IPS-NIHi11 (cell line): ENCODE results near the gene DCLK1.

Source experiments
- DNase-seq: peaks from one replicate; pipeline ENCODE4 v3.0.0; 2012; ENCODE audit warnings: mixed read lengths, low spot score

The DCLK1 gene

DNA sequence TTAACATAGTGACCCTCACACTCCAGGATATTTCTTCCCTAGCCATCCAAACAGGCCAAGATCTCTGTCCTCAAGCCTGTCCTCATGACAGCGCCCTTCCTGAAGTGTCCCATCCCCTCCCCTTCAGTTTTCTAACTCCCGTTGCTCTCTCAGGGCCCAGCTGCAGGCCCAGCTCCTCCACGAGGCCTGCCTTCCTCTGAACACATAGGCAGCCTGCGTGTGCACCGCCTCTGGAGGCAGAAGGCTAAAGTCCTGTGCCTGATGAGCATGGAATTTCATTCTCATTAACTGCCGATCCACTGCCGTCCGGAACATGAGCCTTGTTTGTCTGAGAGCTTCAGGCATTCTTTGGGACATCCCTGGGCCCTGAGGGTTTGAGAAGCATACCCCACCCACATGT is 306.4 kb downstream of the DCLK1 start:
- DNase-seq, result no peak

DNA sequence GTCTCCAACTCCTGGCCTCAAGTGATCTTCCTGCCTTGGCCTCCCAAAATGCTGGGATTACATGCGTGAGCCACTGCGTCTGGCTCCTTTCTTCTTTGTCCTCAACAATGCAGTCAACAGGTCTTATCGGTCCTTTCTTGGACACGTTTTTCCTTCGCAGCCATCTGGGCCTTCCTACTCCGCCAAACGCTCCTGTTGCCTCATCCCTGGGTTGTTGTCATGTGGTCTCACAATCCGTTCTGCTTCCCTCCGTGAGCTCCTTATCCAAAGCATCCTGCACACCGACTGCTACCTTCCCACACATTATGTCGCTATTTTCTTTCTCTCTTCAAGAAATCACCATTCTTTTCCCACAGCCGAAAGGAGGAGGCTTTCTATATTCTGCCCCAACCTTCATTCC is 306.8 kb downstream of the DCLK1 start:
- no peak for DNase-seq

DNA sequence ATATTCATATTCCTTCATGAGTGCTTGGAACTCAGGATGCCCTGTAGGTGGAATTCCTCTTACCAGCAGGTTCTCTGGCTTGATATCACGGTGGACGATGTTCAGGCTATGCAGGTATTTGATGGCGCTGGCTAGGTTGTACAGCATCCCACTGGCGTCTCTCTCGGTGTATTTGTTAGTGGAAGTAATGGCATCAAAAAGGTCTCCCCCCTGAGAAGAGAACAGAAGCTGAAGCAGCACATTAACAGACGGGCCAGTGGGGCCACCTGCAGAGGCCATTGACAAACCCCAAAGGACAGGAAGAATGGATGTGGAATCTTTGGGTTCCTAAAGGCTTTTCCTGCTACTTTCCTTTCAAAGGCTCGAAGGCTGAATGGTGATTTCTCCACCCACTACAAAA is 308.5 kb downstream of the DCLK1 start:
- no peak for DNase-seq

DNA sequence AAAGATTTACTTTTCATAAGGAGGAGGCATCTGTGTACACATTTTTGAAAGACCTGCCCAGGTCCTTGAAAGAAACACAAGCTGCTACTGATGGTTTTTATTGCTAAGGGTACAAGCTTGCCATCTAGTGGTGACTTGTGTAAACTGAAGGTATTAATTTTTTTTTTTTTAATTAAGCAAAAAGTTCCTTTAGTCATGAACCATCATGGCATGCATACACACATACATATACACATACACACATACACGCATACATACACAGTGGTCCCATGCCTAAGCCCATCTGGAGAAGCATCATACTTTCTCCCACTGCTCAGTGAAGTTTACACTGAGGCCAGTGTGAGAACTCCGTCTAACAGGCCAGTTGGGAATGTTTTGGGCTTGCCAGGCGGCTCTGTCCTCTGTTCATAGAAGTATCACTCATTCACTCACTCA is 312.5 kb downstream of the DCLK1 start:
- DNase-seq, result peak; percentile 38

DNA sequence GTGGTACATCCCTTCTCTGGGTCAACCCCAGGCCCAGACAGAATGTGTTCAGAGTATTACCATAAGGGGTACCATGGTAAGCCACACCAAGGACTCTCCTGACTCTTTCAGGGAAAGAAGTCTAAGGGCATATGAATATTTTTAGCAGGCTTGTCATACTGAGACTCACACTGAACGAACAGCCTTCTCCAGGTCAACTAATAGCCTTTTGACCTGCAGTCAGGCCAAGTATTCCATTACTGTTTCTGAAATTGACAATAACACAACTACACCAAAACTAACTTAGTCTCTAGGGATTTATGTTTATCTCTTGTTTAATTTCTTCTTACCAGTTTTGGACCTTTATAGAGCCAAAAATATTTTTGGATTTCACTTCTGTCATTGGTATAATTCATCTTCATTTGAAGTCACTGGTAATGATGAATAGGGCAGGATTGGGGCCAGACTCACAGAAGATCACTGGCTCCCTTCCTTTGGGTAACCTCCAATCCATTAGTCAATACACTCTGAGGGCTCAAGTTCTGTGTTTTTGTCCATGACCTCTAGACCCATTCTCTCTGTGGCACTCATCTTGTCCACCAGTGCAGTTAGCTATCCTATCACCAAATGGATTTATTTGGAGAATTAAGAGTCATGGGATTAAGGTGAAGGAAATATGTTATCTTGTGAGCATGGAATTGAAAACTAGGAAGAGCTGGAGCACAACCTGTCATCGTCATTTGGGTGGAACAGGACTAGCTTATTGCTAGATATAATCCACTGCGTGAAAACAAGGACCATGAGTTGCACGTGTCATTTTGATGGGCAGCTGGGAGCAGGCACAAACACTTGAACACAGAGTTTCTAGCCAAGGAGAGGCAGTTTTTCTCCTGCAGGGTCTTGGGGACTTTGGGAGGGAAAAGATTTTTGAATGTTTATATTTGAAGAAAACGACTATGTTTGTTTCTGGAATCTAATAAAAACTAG is 313.3 kb downstream of the DCLK1 start:
- no peak for DNase-seq

DNA sequence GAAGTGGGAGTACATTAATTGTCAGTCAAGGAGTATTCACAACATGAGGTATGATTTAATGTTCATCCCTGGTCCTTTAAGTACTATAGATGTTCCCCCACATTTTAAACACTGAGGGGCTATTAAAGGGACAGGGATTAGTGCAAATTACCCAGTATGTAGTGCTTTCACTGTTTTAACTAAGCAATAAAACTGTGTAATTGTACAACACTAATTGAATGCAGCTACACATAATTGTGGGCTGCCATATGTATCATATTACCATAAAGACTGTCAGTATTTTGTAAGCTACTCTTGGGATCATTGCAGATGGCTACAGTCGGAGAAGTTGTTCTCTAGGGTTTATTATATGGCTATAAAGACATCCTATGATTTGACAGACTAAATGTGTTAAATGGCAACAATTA is 316.6 kb downstream of the DCLK1 start:
- no peak for DNase-seq

DNA sequence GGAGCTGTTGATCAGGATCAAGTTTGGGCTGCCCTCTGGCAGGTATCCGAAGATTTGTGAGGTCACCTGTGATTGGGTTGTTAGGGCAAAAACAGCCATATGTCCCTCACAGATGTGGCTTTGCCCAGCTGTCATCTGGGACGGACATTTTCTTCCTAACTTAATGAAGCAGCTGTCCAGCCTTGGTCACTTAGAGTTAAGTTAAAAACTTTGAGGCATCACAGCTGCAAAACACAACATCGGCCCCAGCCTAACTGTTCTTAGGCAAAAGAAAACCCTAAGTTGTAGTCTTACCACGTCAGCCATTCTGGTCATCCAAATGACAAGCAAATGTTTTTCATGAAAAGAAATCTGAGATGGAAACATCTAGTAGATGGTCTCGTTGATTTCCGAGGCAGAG is 318.4 kb downstream of the DCLK1 start:
- no peak for DNase-seq

DNA sequence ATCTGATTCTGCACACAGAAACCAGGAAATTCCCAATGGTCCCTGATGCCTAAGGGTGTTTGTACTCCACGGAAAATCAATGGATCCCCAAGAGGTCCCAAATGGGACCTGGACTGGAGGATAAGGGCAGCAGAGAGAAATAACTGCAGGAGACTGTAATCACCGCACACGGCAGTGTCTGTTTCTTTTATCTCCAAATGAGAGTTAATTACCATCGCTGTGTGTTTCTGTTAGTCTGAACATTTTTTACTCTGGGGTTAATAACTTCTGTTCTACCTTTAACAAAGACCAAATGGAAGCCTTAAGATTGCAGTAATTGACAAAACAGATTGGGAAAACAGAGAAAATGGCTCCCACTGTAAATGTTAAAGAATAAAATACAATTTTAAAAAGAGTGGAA is 320.9 kb downstream of the DCLK1 start:
- no peak for DNase-seq

DNA sequence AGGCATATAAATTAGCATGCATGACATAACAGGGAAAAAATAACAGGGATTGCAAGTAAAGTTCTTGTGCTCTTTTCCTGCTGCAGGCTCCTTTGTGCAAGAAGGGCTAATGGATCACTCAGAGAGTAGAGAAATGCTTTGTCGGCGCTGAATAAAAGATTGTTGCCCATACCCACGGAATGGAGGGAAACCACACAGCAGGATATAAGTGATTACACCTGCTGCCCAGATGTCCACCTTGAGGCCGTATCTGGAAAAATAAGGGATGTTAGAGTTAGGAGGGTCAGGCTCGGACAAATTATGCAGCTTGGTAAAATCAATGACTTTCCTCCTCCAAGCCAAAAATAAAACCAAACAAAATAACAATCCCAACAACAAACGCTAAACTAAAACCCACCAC is 322.3 kb downstream of the DCLK1 start:
- no peak for DNase-seq

DNA sequence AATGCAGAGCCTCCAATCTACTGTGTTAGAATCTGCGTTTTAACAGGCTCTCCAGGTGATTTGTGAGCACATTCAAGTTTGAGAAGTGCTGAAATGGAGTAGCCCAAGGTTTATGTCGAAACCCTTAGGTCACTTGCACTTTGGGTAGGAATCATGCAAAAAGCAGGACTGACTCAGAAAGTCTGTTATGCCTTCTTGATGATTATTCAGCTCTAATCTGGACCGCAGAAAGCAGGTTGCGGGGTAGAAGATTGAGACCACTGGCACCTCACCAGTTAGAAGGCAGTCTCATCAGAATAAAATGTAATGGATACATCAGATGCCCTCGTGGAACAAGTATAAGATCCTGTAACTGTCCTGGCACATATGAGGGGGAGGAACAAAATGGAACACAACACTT is 326.3 kb downstream of the DCLK1 start:
- DNase-seq, result no peak

DNA sequence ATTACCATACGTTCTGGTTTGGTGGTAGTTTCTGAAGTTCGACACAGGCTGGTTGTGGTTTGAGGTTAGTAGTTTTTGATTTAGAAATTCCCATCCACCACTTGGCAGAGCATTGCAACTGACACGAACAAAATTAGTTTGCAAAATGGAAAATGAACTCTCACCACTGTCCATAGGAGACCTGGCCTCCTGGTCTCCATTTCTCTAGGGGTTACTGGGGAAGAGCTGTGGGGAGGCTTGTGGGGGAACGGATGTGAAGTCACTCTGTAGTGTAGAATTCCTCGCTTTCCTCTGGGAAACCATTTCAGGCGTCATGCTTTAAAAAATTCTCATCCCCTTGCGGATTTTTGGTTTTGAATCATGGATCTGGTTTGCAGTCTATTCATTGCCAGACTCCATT is 333.2 kb downstream of the DCLK1 start:
- no peak for DNase-seq

DNA sequence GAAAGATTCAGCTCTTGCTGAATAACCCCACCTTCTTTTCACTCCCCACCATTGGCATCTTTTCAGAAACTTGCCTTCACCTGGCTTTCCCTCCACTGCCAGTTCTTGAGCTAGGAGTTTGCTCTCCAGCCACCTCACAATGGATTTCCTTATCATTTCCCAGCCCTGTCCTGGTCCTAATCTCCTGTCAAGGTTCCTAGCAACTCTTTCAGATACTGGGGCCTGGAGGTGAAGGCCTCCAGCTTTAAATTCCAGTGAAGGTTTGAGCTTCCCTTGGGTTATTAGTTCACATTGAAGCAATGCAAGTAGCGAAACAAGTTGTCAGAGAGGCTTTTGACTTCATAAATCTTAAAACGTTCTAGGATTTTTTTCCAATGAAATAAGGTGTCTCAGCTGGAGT is 333.9 kb downstream of the DCLK1 start:
- no peak for DNase-seq

DNA sequence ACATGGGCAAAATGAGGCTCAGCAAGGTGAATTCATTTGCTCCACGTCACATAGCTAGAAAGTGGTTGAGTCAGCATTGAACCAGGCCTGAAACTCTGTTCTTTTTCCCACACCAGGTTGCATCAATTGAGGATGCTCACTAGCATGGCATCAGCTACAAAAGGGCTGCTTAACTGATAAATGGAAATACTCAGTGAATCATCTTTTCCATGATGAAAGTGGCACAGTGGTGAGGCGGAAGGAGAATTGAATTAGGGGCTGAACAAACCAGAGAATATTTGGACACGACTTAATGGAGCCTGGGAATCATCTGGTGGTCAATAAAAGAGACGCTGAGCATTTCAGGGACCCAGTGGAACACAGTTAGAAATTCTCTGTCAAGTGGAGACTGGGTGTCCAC is 334.6 kb downstream of the DCLK1 start:
- no peak for DNase-seq

DNA sequence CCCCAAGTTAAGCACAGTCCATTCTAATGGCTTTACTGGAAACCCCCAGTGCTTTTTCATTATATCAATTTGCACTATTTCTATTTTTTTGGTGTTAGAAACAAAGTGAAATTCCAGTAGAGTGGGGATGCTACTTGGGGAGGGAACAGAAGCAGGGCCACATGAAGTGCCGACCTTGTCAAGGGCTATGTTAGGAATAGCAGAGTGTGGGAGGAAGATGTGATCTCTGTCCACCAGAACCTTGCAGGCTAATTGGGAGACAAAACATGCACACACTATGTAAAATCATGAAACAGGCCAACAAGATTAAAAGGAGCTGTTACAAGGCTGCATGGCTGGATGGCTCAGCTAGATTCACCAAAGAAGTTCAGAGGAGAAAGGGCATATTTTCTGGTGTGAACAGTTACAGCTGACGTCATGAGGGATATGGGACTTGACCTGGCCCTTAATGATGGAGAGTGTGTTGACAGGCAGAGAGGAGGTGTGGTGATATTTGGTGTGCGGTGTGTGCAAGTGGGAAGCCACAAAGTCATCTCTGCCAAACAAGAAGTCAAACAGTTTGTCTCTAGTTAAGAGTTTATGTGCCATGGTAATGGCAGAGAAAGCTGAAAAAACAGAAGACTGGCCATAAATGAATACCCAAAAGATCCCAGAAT is 336.3 kb downstream of the DCLK1 start:
- DNase-seq, result no peak

DNA sequence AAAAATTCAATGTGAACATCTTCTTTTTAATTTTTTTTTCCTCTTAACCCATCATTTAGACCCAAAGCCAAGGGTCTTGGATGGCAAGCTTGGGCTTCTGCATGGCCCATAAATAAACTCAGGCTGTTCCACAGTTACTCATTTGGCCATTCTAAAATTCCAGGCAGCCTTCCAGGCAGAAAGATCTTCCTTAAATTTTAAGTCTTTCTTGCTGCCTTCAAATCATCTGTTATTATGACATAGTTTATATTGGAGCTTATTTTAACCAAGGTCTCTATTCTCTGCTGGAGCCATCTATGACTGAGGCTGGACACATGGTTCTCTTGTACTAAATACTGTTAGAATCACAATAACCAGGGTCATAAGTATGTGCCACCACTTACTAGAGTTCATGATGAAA is 337.4 kb downstream of the DCLK1 start:
- DNase-seq, result no peak

DNA sequence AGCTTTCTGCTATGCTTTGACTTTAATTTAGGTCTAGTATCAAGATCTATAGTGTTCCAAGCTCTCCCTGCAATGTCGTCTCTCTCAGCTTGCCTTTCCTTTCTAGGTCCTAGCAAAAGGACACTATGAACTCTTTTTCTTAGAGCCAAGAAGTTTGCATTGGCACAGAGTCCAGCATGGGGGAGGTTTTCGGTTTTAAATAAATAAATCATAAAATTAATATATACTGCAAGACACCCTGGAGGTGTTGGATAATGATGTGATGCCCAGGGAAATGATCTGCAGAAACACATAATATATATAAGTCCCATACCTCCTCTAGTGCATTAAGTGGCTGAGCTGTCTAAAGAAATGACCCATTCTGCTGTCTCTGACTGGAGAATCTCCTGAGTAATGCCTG is 338.3 kb downstream of the DCLK1 start:
- DNase-seq, result no peak

DNA sequence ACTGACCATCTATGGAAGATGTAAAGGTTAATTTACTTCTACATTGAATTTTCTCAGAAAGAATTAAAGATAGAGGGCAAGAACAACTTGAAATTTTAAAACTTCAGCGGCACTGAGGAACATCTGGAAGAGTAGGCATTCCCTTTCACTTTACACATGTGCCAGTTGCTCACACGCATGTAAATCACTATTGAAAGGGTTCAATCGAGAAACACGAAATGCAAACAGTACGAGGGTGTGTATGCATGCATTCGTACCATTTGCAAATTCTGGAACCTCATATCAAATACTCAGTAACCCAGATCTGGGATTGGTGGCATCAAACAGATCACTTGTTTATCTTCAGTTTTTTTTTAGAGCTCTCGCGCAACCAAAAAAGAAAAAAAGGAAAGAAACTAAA is 339.2 kb downstream of the DCLK1 start:
- no peak for DNase-seq

DNA sequence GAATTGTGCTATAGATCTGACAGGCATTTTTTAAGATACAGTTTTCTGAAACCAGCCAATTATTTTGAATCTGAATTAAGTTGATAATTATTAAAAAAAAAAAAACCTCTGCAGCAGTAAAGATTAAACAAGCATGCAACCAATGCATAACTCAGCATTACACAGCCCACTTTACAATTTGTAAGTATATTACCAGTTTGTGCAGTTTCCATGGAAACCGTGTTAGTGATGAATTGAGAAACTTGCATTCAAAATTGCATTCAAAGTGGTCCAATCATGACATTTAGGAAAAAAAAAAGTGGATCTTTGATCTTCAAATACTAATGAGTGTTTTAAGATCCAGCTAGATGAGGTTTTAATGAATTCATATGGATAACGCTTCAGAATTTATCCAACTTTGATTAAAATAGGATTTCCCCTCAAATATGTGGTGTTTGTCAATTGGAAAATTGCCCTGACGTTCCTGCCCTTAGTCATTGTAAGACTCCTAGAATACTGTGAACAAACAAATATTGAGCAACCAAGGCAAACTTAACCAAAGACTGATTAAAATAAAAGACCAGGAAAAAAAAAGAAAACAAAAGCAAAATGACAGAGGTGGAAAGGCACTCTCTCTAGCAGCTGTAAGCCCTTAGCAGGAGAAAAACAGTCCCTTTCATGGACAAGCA is 339.9 kb downstream of the DCLK1 start:
- no peak for DNase-seq

DNA sequence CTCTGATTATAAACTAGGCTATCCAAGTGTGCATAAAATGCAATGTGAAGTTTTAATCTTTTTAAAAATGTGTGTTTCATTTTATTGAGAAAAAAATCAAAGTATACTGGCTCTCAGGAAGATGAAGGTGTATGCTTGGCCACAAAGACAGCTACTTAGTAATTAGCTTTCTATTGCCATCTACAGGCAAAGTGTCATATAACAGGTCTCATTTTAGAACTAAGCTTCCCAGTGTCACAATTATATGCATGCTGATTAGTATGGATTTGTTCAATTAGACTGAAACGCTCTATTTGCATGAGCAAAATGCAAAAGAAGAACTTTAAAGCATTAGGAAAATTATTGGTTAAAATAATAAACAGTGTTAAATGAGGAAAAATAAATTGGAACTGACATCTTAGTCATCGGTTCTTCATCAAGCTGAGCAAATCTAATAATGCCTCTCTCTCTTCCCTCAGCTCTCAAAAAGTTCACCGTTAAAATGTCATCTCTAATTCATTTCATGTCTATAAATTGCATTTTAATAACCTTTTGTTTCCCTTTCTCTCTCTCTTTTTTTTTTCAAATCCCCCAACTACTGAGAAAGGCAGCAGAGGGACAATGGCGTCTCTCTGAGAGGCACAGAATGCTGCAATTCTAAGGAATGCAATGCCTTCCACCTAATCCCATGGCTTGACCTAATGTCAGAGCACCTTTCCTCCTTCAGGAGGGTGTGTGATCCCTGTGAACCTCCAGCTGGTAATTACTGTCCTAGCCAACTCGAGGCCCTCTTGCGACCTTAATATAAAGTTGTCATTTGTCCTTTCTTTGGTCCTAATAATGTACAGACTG is 341.6 kb downstream of the DCLK1 start:
- peak; percentile 35 for DNase-seq

DNA sequence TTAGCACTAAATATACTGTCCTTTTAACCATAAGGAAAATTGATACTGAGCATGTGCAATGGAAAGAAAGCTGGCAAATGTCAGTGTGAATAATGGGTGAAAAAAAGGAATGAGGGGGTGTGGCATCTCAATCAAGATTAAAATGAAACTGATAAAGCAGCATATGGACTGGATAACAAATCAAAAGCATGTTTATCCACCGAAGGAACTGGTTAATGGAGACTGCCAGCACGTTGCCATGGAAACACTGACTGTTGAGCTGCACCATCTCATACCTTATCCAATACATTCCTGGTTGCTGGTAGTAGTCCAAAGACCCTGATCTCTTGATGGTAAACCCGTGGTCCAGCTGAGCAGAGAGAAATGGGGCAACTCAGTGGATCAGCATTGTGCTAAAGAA is 343.2 kb downstream of the DCLK1 start:
- no peak for DNase-seq

DNA sequence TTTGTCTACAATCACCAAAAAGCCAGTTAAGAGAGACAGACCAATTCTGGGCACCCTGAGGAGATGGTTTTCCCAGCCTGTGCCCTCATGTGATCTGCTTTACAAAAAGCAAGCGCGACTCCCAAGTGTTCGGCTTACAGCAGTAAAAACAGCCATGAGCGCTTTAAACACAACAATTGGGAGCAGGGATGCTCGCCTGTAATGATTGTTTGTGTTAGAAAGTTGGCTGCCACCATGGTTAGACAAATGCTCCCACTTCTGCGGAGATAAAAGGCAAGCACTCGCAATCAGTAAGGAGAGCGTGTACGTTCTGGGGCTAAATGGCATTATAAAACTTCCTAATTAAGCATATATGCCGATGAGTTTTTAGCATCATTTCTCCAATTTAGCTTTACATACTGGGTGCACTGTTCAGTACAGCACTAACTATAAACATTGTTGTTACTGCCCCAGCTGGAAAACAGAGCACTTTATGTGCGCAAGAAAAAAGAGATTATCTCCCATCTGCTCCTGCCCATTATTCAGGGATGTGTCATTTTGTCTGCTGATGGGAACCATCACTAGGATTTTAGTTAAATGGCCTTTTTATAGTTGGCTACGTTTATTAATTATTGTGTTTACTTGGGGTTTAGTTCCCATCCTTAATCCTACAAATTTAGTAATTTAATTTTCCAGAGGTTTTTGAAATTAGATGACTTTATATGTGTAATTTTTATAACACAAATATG is 345.4 kb downstream of the DCLK1 start:
- no peak for DNase-seq
